Ascending aorta (tissue), 1 donor: Measurements from ENCODE around the gene ZFY. TPM values are rescaled to one million over a fixed set of nuclear protein-coding genes. Genes with fewer than 3 reads are reported as not detected.

Experiments
- total RNA-seq: library from RNA; depleted of rRNA; stranded (reverse); fragments of >200 nt; gene quantifications from one replicate; pipeline ENCODE4 v1.1.0, GENCODE V29; 2016

ZFY gene
- total RNA-seq, 1 donor from 2014 or later, result not detected

Other genes with a start within 250 kb of the ZFY start
- not detected for gene SRY, start 147.7 kb upstream of the ZFY start, total RNA-seq
- not detected for gene RPS4Y1, start 93.8 kb upstream of the ZFY start, total RNA-seq